K562 (cell line): ENCODE measurements around the gene CLDN15. TPM values are rescaled to one million over a fixed set of nuclear protein-coding genes. Genes with fewer than 3 reads are reported as not detected.

Source experiments
- BCOR ChIP-seq: fragments of 450-650 bp; IDR thresholded peaks from 2 replicates; pipeline ENCODE4 v1.6.1; 2016
- CREM ChIP-seq: IDR thresholded peaks from 2 replicates; pipeline ENCODE4 v1.6.1; 2014; ENCODE audit warnings: antibody characterized with exemption, low read depth
- CXXC5 ChIP-seq: fragments of 250-450 bp; sonication (Bioruptor Pico); IDR thresholded peaks from 2 replicates; pipeline ENCODE4 v1.8.0; 2022; ENCODE audit warnings: inconsistent platforms, mild to moderate bottlenecking, moderate library complexity
- GATAD2A ChIP-seq: fragments of 450-650 bp; IDR thresholded peaks from 2 replicates; pipeline ENCODE4 v1.6.1; 2017
- HNRNPLL ChIP-seq: fragments of 200-400 bp; formaldehyde crosslinking; IDR thresholded peaks from 2 replicates; pipeline ENCODE4 v1.6.1; 2017; ENCODE audit warnings: low read length, low read depth, mild to moderate bottlenecking; ENCODE audit not compliant: poor library complexity, severe bottlenecking
- MAZ ChIP-seq, 2 experiments: fragments of 450-650 bp in 1 of 2; sonication (generic) in 1 of 2; formaldehyde crosslinking; IDR thresholded peaks in 1 of 2; conservative IDR thresholded peaks in 1 of 2; 2 replicates each; pipeline versions ENCODE4 v1.4.0 to v1.5.0; 2020; ENCODE audit warnings: mild to moderate bottlenecking in 1 of 2, missing genetic modification reagents in 1 of 2
- MYC ChIP-seq, 2 experiments: fragments of 250-450 bp in 1 of 2; sonication (Bioruptor Pico) in 1 of 2; IDR thresholded peaks; 2 replicates each; pipeline versions ENCODE4 v1.5.1 to v1.6.1; 2012 to 2021; ENCODE audit warnings: low read depth in 2 of 2, borderline replicate concordance in 1 of 2, improper control_type of control experiment in 1 of 2, low read length in 1 of 2, mild to moderate bottlenecking in 1 of 2, moderate library complexity in 1 of 2
- NUFIP1 ChIP-seq: fragments of 450-650 bp; IDR thresholded peaks from 2 replicates; pipeline ENCODE4 v1.6.1; 2018; ENCODE audit not compliant: partially characterized antibody
- PHF21A ChIP-seq: fragments of 450-650 bp; IDR thresholded peaks from 2 replicates; pipeline ENCODE4 v1.6.1; 2017; ENCODE audit warnings: low read depth, borderline replicate concordance
- PTRF ChIP-seq: fragments of 450-650 bp; IDR thresholded peaks from 2 replicates; pipeline ENCODE4 v1.6.1; 2016; ENCODE audit warnings: mild to moderate bottlenecking, missing genetic modification characterization, missing compliant biosample characterization
- RCOR1 ChIP-seq, 2 experiments: IDR thresholded peaks; 2 replicates each; pipeline ENCODE4 v1.6.1; 2012; ENCODE audit warnings: low read depth in 2 of 2, low read length in 2 of 2, borderline replicate concordance in 1 of 2, improper control_type of control experiment in 1 of 2
- SNIP1 ChIP-seq: fragments of 450-650 bp; IDR thresholded peaks from 2 replicates; pipeline ENCODE4 v1.7.1; 2017; ENCODE audit warnings: low read depth, mild to moderate bottlenecking
- TOE1 ChIP-seq, 2 experiments: fragments of 450-650 bp in 1 of 2; sonication (generic) in 1 of 2; formaldehyde crosslinking in 1 of 2; IDR thresholded peaks; 2 replicates each; pipeline versions ENCODE4 v1.7.1 to v1.8.0; 2016 to 2022; ENCODE audit warnings: borderline replicate concordance in 2 of 2, mild to moderate bottlenecking in 2 of 2, antibody characterized with exemption in 1 of 2, inconsistent platforms in 1 of 2, low read depth in 1 of 2, missing genetic modification reagents in 1 of 2, moderate library complexity in 1 of 2
- YBX1 ChIP-seq: fragments of 450-650 bp; IDR thresholded peaks from 2 replicates; pipeline ENCODE4 v1.7.1; 2016; ENCODE audit warnings: mild to moderate bottlenecking
- ZNF197 ChIP-seq: fragments of 200-800 bp; sonication (Bioruptor generic); IDR thresholded peaks from 2 replicates; pipeline ENCODE4 v1.6.1; 2016; ENCODE audit warnings: low read depth, missing genetic modification characterization, missing compliant biosample characterization
- ZNF263 ChIP-seq: sonication (generic); formaldehyde crosslinking; IDR thresholded peaks from 2 replicates; pipeline ENCODE4 v1.8.0; 2022; ENCODE audit warnings: mild to moderate bottlenecking, missing genetic modification reagents, borderline replicate concordance
- polyA plus RNA-seq, 8 experiments: library from polyadenylated mRNA; depleted of rRNA in 4 of 8; stranded (reverse) in 5 of 8; unstranded in 3 of 8; fragments of >200 nt; fragmentation: Nextera tagmentation in 2 of 8; fragmentation: Illumina TruSeq in 1 of 8; extraction: Ambion mirVana in 2 of 8; extraction: Trizol in 1 of 8; gene quantifications; 2 replicates each; pipeline versions ENCODE4 v1.2.1 to v1.2.3, GENCODE V29; 2011 to 2014; ENCODE audit warnings: inconsistent platforms in 1 of 8, missing spikeins in 1 of 8
- total RNA-seq, 7 experiments: library from RNA; depleted of rRNA in 6 of 7; stranded (reverse); fragments of >200 nt in 6 of 7; fragmentation: Illumina TruSeq in 2 of 7; extraction: Trizol in 2 of 7; gene quantifications; 2 replicates each; pipeline versions ENCODE4 v1.2.1 to v1.2.3, GENCODE V29; 2011 to 2021; ENCODE audit warnings: low replicate concordance in 1 of 7
- TF ChIP-seq, protein P1 (sequence below): sonication (generic); formaldehyde crosslinking; IDR thresholded peaks from 2 replicates; pipeline ENCODE4 v1.8.1; 2023; ENCODE audit warnings: mild to moderate bottlenecking, missing genetic modification reagents
- TF ChIP-seq, protein P2 (sequence below): fragments of 250-450 bp; sonication (Bioruptor Pico); IDR thresholded peaks from 2 replicates; pipeline ENCODE4 v1.4.0; 2020
- TF ChIP-seq, protein P3 (sequence below): fragments of 450-650 bp; IDR thresholded peaks from 2 replicates; pipeline ENCODE4 v1.6.1; 2016
- TF ChIP-seq, protein P4 (sequence below): fragments of 250-450 bp; sonication (Bioruptor Pico); IDR thresholded peaks from 2 replicates; pipeline ENCODE4 v1.8.0; 2022; ENCODE audit warnings: moderate library complexity, mild to moderate bottlenecking, inconsistent platforms
- TF ChIP-seq, protein P5 (sequence below): IDR thresholded peaks from 2 replicates; pipeline ENCODE4 v1.6.1; 2011; ENCODE audit not compliant: insufficient read length; ENCODE audit errors: extremely low read depth

Gene CLDN15
- total and polyA plus RNA-seq, 9 of the 15 experiments (the other 6 are each of a cell fraction or from before 2014, with no cell fraction given): 0.32 to 14.5 (median 7.4) TPM

DNA sequence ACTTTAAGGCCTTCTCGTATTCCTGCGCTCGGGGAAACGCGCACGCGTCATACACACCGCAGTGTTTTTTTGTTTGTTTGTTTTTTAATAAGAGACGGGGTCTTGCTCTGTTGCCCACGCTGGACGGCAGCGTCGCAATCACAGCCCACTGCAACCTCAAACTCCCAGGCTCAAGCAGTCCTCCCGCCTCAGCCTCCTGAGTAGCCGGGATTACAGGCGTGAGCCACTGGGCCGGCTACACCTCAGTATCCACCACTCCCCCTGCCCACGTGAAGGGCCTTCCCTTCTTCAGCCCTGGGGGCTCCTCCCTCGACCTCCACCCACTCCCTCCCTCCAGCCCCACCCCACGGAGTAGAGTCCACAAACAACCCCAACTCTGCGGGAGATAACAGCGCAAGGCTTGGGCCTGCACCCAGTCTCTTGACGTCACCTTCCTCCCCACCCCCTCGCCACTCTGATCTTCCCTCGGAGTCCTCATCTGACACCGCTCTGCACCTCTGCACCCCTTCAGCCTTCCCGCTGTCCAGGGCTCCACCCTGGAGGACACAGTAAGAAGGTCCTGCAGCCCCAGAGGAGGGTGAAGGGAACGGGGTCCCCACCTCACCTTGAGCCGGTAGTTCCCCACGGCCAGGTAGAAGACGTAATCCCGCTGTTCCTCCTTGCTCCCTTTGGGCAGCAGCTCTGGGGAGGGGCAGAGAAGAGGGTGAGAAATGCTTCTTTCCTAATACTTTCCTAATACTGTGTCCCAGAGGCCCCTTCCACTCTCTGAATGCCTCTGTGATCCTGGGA is 2.8 kb upstream of the CLDN15 start (continued):
- TF ChIP-seq PHF21A (peak; percentile 56; the same call in 1 of the 2 replicates), TOE1 (IDR thresholded peaks at IDR 0.05; ENCODE audit: borderline replicate concordance) (peak; percentile 54), TOE1 (CRISPR knock-in tag; IDR thresholded peaks at IDR 0.05; ENCODE audit: borderline replicate concordance, low read depth) (no peak), CXXC5 (CRISPR knock-in tag) (0 out of 2 replicates have a peak, but pooled peaks have one; percentile 19), YBX1 (no peak), ZNF263 (CRISPR knock-in tag) (peak; percentile 89), BCOR (0 out of 2 replicates have a peak, but pooled peaks have one; percentile 34), SNIP1 (no peak), NUFIP1 (no peak), GATAD2A (0 out of 2 replicates have a peak, but pooled peaks have one; percentile 69), CREM (peak; percentile 94), PTRF (tag) (no peak), HNRNPLL (no peak), MAZ (CRISPR knock-in tag; conservative IDR thresholded peaks at IDR 0.05 in 1 of 2, IDR thresholded peaks at IDR 0.05 in 1 of 2) (peak; percentile 26 to 56; a peak in 2 of 4 replicates), ZNF197 (CRISPR knock-in tag) (no peak), MYC (IDR thresholded peaks at IDR 0.05; ENCODE audit: low read depth, low read length) (peak; percentile 27; the same call in 1 of the 2 replicates), MYC (CRISPR knock-in tag; IDR thresholded peaks at IDR 0.05; ENCODE audit: borderline replicate concordance, low read depth) (no peak), RCOR1 (IDR thresholded peaks at IDR 0.05; ENCODE audit: borderline replicate concordance in 1 of 2, low read depth in 2 of 2, low read length in 2 of 2) (peak in 1 of 2 experiments; percentile 11; a peak in 1 of 4 replicates)
- TF ChIP-seq, protein P1, sequence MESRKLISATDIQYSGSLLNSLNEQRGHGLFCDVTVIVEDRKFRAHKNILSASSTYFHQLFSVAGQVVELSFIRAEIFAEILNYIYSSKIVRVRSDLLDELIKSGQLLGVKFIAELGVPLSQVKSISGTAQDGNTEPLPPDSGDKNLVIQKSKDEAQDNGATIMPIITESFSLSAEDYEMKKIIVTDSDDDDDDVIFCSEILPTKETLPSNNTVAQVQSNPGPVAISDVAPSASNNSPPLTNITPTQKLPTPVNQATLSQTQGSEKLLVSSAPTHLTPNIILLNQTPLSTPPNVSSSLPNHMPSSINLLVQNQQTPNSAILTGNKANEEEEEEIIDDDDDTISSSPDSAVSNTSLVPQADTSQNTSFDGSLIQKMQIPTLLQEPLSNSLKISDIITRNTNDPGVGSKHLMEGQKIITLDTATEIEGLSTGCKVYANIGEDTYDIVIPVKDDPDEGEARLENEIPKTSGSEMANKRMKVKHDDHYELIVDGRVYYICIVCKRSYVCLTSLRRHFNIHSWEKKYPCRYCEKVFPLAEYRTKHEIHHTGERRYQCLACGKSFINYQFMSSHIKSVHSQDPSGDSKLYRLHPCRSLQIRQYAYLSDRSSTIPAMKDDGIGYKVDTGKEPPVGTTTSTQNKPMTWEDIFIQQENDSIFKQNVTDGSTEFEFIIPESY: peak; percentile 85; the same call in 1 of the 2 replicates
- TF ChIP-seq, protein P2, sequence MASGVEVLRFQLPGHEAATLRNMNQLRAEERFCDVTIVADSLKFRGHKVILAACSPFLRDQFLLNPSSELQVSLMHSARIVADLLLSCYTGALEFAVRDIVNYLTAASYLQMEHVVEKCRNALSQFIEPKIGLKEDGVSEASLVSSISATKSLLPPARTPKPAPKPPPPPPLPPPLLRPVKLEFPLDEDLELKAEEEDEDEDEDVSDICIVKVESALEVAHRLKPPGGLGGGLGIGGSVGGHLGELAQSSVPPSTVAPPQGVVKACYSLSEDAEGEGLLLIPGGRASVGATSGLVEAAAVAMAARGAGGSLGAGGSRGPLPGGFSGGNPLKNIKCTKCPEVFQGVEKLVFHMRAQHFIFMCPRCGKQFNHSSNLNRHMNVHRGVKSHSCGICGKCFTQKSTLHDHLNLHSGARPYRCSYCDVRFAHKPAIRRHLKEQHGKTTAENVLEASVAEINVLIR (CRISPR knock-in tag): no peak
- TF ChIP-seq, protein P3, sequence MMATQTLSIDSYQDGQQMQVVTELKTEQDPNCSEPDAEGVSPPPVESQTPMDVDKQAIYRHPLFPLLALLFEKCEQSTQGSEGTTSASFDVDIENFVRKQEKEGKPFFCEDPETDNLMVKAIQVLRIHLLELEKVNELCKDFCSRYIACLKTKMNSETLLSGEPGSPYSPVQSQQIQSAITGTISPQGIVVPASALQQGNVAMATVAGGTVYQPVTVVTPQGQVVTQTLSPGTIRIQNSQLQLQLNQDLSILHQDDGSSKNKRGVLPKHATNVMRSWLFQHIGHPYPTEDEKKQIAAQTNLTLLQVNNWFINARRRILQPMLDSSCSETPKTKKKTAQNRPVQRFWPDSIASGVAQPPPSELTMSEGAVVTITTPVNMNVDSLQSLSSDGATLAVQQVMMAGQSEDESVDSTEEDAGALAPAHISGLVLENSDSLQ: peak; percentile 29; the same call in 1 of the 2 replicates
- TF ChIP-seq, protein P4, sequence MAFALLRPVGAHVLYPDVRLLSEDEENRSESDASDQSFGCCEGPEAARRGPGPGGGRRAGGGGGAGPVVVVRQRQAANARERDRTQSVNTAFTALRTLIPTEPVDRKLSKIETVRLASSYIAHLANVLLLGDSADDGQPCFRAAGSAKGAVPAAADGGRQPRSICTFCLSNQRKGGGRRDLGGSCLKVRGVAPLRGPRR (CRISPR knock-in tag): no peak
- TF ChIP-seq, protein P5, sequence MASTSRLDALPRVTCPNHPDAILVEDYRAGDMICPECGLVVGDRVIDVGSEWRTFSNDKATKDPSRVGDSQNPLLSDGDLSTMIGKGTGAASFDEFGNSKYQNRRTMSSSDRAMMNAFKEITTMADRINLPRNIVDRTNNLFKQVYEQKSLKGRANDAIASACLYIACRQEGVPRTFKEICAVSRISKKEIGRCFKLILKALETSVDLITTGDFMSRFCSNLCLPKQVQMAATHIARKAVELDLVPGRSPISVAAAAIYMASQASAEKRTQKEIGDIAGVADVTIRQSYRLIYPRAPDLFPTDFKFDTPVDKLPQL: no peak
